IPS-NIHi7 (cell line): Measurements from ENCODE around the gene TBX3.
A peak's percentile ranks its signal among the peaks of the same experiment; 100 is the strongest.

Source experiments
- DNase-seq: peaks from one replicate; pipeline ENCODE4 v3.0.0; 2012; ENCODE audit warnings: mixed read lengths; ENCODE audit errors: extremely low spot score

Gene TBX3

DNA sequence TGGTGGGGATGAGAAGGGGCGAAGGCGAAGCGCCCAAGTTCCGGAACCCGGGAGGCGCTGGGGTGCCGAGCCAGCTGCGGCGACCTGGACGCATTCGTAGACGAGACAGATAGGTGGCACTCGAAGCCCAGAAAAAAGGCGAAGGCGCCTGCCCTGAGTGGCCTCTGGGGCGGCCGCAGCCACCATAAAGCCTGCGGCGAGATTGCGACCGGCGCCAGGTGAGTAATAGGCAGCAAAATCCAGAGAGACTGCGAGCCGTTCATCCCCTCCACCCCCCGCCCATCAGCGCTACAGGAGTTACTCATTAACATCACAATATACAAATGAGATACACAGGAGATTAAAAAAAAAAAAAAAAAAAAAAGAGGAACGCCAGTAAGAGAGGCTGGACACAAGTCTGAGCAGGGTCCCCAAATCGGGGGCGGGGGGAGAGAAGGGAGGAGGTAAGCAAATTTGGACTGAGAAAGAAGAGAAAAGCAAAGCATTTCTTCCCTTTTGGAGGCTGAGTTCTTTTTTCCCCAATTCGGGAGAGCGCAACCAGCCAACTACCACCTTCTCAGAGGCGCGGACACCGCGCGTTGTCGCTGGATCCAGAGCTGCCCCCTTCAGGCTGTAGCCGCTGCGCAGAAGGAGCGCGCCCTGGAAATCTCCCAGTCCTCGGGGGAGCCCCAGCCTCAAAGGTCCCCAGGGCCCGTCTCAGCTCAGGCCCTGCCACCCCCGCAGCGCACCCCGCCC is 15.7 kb downstream of the TBX3 start:
- peak; percentile 67 for DNase-seq

DNA sequence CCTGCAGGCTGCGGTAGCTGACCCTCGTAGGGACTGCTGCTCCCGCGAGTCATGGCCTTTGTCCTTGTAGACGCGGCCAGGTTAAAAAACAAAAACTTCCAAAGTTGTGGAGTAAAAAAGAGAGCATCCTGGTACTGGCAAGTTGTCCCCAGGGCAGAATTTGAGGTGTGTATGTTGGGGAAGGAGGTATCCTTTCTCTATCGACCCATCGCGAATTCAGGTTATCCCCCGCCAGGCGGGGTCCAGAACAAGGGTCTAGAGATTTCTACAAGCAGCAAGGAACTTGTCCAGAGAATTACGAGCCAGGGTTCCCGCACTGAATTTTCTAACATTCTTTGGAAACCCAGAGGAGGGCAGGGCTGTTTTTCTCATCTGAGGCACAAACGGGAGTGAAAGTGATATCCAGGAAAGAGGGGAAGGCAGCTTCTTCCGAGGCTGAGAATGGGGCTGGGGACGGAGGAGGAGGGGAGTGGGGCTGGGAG is 16.3 kb downstream of the TBX3 start:
- DNase-seq, result no peak

DNA sequence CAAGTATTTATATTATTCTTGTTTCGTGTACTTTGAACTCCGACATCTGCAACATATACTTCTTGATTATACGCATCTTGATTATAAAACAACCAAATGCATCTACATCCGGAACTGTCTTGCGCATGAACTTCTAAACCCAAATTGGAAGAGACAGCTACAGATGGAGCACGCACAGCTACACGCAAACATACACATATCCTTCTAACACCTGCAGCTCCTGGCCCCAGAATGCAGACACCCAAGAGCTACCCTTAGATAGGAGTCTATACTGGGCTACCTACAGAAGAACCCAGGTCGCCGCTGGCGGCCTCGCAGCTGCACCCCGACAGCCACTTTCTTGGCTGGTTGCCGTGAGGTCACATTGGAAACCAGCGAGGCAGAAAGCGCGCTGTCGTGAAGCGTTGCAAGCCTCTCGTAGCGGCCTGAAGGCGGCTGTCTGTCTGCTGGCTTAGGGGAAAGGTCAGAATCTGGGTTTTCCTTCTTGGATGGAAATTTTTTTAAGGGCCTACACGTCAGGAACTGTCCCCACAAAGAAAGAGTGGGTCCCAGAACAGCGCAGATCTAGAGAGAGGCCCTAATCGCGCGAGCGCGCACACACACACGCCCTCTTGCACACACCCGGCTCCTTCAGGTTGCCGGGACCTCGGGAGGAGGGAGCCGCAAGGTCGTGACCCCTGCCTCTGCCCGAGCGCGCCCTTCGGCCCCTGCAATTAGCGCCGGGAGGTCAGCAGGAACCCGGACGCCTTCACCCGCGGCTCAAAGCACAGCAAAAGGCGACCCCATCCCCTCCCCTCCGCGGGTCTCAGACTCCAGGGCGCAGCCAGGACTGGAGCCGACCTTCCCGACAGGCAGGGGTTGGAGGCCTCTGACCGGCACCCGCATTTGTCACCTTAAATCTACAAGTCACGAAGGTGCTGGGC is 17.0 kb downstream of the TBX3 start:
- DNase-seq, result no peak

DNA sequence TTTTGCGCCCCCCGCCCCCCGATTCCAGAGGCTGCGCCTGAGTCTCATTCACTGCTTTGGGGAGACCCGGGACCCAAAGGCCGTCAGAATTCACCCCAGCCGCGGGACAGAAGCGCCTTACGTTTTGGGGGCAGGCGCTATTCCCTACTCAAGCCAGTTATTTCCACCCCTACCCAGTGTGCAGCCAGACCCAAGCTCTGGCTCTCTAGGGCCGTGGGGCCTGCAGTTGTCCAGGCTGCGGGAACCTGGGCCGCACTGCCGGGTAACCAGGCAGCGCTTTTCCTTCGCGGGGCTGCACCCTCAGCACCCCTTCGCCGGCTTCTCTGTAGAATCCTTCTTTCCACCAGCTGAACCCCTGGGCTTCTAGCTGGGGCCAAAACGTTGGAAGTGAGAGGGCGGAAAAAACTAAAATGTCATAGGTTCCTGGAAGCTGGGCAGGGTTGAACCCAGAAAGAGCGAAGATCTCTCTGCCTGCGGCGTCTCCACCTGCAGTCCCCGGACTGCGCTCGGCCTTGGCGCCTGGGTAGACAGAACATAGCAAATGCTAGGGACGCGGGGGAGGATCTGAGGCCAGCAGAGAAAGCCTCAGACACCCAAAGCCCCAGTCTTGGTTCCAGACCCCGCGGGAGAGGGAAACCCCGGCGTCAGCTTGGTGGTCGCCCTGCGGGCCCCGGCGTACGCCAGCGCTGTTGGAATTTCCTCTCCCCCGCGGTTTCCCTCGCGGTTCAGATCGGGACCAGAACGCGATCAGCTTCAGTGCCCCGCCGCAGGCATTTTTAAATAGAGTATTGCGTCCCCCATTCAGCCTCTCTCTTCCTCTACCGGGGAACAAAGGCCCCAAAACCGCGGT is 18.3 kb downstream of the TBX3 start:
- no peak for DNase-seq

DNA sequence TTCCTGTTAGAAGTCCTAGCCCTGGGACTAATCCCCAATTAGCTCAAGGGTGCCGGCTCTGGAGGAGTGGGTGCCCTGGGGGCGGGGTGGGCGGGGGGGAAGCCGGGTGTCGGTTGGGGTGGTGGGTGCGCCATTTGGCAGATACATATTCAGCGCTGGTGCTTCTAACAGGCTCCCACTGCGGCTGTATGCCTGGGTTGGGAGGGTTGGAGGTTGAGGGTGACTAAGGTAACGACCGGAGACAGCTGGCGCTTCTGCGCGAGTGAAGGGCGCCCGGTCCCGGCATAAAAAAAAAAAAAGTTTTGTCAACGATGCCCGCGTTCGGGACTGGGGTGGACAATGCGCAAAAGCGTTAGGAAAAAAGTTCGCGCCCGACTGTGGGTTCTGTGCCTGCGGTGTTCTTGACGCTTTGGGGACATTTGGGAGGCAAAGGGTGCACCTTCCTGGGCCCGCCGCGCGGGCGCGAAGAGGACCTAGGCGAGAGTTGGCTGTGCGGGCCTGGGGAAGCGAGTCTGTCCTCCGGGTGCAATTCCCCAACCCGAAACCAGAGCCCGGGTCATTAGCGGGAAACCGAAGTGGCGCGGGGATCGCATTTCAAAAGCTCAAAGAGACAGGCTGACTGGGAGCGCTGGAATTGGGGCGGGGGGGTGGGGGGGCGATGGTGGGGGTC is 19.2 kb downstream of the TBX3 start:
- DNase-seq, result no peak

DNA sequence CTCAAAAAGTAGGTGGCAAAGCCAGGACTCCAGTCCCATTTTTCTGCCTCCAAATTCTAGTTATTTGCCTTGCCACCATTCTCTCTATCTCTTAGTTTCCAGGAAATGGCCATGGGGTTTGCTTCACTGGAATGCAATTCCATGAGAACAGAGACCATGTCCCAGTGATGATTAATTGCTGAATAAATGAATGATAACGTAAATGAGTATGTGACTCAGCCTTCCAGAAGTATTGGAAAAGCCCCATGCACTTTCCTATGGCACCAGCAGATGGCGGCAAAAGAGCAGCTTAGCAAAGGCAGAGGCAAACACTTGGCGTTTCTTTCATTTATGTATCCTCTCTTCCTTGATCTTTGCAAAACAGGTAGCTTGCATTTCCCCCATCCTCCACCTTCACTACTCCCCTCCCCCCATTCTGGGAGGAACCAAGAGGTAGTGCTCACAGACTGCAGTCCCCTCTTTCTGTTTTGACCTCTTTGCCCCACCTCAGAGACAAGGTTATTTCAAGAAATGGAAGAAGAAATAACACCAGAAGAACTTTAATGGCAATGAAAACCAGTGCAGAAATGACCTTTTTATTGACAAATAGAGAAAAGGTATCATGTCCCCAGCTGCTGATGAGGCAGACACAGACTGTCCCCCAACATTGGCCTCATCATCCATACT is 21.3 kb downstream of the TBX3 start:
- DNase-seq, result no peak

DNA sequence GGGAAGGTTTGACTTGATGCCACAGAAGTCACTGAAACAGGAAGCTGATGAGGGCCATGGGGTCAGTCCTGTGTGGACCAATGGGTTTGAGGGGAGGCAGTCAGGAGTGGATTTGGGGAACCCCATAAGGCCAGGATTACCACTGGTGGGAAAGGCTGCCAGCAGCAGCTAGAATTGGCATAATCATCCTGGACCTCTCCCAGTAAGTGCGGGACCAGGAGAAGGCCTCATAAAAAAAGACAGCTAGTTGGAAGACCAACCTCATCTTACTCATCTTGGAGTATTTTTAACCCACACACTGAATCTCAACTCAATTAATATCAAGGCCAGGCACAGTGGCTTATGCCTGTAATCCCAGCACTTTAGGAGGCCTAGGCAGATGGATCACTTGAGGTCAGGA is 22.7 kb downstream of the TBX3 start:
- no peak for DNase-seq

DNA sequence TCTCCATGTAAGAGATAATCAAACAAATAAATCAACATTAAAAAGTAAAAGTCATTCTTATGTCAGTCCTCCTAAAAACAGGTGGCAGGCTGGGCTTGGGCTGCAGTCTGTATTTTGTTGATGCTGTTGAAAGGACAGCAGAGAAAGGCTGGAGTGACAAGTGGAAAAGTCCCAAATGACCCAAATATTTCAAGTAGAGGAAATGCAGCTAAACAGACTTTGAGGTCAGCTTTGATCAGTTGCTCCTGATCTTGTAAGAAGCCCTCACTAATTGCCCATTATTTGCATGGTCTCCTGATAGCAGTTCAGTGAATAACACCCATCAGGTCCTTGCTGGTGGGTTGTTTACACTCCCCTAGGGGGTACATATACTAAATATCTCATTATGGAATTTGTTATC is 24.9 kb downstream of the TBX3 start:
- no peak for DNase-seq

DNA sequence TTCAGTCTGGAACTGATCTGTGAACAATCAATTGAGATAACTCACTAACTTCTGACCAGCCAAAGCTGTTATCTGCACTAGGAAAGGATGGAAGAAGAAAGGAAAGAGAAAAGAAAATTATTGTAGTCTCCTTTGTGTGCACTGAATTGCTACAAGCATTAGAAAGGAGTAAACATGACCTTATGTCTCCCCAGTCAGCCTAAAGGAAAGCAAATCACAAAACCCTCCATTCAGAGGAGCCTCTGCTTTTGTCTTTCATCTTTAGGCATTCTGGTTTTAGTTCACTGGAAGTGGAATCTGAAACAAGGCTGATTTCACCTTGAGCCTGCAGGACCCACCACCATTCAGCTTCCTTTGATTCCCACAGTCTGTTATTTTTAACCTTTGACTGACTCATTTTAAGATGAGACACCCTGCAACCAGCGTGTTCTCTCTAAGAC is 26.0 kb downstream of the TBX3 start:
- no peak for DNase-seq

DNA sequence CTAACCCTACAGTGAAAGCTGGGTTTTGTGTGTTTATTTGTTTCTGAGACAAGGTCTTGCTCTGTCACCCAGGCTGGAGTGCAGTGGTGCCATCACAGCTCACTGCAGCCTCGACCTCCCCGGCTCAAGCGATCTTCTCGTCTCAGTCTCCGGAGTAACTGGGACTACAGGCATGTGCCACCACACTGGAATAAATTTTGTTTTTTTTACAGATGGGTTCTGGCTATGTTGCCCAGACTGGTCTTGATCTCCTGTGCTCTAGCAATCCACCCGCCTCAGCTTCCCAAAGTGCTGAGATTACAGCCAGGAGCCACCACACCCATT is 26.4 kb downstream of the TBX3 start:
- DNase-seq, result no peak

DNA sequence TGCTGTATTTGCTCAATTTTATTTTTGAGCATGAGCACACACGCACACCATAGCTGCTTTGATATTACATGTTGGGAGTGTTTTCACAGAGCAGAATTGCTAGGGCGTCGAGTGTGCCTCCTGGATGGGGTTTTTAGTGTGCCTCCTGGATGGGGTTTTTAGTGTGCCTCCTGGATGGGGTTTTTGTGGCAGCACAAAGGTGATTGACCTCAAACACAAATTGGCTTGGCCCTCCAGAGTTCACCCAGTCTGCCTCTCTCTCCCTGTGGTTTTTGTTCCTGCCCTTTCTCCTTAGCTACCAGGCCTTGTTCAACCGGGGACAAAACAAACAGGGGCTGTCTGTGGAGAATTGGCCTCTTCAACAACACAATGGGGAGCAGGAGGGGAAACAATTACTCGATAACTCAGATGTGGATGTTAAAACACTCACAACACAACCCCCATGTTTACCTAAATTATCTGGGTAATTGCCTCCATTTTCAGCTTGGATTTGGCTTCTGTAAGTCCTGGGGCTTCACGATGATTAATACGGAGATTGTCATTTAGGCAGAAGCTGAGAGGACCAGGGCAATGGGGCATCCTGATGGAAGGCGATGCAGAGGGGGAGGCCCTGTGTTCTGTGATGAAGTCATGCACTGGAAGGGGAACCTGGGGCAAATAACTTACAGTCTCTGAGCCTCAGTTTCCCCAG is 26.9 kb downstream of the TBX3 start:
- DNase-seq, result no peak

DNA sequence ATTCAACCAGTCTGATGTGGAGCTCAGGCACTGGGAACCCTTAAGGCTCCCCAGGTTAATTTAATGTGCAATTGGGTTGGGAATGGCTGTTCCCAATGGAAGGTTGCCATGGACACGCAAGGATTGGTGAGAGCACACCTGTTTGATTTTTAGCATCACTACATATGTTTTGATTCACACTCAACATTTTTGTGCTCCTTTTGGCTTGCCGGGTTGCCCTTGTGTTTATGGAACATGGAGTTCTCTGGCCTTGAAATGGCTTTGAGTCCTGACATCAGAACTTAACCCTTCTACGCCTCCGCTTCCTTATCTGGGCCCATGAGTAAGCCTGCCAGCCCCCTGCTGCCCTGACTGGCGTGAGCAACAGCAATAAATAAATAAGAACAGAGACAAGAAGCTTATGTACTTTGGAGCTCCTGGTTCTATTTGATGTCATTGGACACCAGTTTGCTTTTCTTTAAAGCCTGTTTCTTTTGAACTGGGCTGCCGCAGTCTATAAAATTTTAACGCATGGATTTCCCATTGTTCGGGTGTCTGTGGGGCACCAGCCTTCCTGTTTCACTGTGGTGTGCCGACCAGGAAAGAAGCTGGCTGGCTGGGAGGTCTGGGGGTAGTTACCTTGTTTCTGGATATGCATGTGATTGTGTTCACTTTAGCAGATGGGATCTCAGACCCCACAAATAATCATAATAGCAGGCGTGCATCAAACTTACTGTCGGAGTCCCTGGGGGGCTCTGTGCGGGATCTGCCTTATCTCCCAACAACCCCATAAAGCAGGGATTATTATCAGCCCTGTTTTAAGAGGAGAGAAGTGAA is 27.8 kb downstream of the TBX3 start:
- no peak for DNase-seq

DNA sequence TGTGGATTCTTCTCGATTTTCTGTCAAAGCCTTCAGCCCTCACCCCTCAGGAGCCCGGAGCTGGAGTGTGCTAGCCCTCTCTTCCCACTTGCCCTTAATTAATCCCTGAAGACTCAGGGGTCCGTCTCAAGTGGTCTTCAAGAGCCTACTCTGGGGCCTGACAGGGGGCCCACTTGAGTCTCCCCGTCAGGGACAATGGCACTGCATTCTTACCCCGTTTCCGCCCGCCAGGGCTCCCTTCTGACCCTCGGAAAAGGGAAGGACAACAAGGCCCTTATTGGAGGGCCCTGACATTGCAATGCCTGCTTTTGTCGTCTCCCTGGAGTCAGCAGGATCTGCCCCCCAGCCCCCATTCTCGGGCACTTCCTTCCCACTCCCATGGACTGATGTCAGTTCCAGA is 34.4 kb downstream of the TBX3 start:
- DNase-seq, result no peak

DNA sequence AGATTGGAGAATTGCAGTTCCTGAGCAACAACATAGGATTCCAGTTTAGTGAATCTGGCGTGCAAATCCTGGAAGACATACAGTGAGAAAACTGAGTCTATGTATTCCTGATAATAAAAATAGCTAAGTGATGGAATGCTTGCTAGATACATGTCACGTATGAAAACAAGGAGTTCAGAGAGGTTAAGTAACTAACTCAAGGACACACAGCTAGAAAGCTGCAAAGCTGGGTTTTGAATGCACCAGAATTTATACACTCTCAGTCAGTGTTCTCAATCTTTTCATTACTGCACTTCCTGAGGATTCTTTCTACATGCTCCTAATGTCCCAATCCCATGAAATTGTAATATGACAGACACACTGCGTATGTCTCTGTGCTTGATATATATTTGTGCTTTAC is 35.3 kb downstream of the TBX3 start:
- no peak for DNase-seq

DNA sequence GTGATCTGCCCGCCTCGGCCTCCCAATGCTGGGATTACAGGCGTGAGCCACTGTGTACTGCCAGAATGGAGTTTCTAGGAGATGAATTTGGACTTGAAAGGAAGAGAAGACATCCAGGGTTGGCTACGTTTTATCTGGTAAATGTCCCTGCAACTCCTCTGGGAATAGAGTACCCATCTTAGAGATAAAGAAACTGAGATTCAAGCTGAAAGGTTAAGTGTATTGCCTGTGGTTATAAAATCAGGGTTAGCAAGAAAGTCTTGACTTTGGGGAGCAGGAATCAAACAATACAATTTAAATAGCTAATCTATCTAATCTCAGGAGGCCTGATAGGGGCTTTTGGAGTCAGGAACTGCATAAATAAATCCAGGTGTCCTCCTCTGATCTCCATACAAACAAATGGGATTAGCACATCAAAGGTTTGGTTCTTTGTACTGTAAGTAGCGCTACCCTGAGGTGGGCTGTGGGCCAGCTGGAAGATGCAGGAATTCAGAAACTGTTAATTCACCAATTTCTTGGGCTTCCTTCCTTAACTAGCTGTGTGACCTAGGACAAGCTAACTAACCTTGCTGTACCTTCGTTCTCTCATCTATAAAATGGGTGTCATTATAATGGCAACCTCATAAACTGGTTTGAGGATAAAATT is 45.1 kb downstream of the TBX3 start:
- DNase-seq, result peak; percentile 70

DNA sequence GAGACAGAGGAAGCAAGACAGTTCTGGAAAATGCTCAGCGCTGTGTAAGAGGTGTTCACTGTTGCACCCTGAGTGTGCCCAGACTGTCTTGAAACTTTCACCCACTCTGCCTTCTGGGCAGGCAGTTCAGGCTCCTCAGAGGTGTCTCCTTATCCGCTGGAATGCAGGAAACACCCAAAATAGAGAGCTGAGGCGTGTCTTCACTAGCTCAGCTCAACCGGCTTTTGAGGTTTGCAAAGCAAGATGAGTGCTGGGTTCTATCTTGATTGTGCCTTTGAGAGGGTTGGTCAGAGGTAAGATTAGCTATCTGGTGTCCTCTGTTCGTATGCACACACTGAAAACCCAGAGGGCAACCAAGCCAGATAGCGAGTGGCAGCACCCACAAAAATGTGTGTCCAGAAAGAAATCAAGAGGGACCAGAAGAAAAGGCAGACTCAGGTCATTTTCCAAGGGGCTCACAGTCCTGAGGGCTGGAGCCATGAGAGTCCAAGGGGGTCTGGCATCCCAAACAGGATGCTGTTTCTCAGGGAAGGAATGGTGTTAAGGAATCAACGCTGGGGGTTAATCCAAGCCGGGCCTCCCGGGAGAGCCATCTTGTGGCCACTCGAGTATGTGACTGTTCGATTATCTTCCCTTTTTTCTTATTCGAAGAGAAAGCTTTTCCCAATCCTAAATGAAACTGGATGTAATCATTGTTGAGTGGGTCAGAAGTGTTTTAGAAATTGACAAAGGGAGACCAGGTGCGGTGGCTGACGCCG is 47.1 kb downstream of the TBX3 start:
- peak; percentile 65 for DNase-seq

DNA sequence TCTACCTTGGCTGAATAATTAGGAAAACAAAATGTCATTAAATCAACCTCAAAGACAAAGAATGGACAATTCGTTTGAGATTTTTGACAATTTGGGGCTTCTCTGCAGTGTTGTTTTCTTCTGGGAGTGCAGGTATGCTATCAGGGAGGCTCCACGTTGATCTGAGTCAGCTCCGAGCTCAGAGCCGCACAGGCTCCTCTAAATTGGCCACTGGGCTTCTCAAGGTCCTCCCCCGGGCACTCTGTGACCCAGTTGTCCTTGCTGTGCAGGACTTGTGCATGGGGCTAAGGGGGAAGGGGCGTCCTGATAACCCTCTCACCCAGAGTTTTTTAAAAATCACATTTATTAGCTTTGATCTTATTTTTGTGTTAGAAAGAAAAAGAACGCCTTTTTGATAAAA is 52.7 kb downstream of the TBX3 start:
- no peak for DNase-seq

DNA sequence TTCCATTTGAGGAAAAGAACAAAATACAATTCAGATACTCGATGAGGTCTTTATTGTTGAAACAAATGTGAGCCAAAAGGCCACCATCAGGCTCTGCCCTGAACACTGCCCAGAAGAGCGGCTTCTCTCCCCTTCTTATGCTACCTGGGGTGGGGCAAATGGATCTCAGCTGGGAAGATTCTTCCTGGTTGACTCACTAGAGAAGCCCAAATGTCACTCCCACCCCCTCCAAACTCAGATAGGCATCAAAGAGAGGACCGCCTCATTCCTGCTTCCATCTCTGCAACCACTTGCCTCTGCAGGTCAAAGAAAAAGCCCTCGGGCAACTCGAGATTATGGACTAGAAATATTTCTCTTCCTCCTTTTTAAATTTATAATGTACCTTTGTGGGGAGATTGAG is 55.8 kb downstream of the TBX3 start:
- peak; percentile 55 for DNase-seq
